ENCODE data around the gene ALDH1A1. TPM values are rescaled to one million over a fixed set of nuclear protein-coding genes. Genes with fewer than 3 reads are reported as not detected.

Gene ALDH1A1
- total RNA-seq, 4 donors from 2014 or later, result 184 to 561 (median 251) TPM

- Histone ChIP-seq H3K4me3 (no peak overlapping the region), H3K9me3 (no peaks in the 10 kb centered on the region), H3K36me3 (no peaks in the 10 kb centered on the region), H3K27ac (peak overlapping the region in 3 of 4 donors; percentile 35 to 71 (median 64)), H3K4me1 (peaks cover 0 to 37% (median 0%) of the 10 kb centered on the region in 4 donors), H3K27me3 (no peaks in the 10 kb centered on the region)
- no peak for DNase-seq
- no peak for TF ChIP-seq CTCF (IDR thresholded peaks at IDR 0.05)
- TF ChIP-seq POLR2A (IDR thresholded peaks at IDR 0.05), result no peak
Measured at GRCh38 chr9:72982146-72982799, 29.4 kb upstream of the ALDH1A1 start.

- H3K36me3 ChIP-seq, result no peaks in the 10 kb centered on the region
- TF ChIP-seq POLR2A (IDR thresholded peaks at IDR 0.05), result no peak
- no peak for TF ChIP-seq CTCF (IDR thresholded peaks at IDR 0.05)
- H3K4me1 ChIP-seq, result peaks cover 0 to 35% (median 0%) of the 10 kb centered on the region in 4 donors
- no peaks in the 10 kb centered on the region for H3K27me3 ChIP-seq
- H3K4me3 ChIP-seq, result no peak overlapping the region
- H3K27ac ChIP-seq, result no peak overlapping the region
- H3K9me3 ChIP-seq, result no peaks in the 10 kb centered on the region
- no peak for DNase-seq
Measured at GRCh38 chr9:72981433-72981832, 28.6 kb upstream of the ALDH1A1 start.

- Histone ChIP-seq H3K27me3 (no peaks in the 10 kb centered on the region), H3K27ac (no peak overlapping the region), H3K4me1 (peaks cover 0 to 31% (median 0%) of the 10 kb centered on the region in 4 donors), H3K4me3 (no peak overlapping the region), H3K36me3 (no peaks in the 10 kb centered on the region), H3K9me3 (no peaks in the 10 kb centered on the region)
- TF ChIP-seq CTCF (IDR thresholded peaks at IDR 0.05), result no peak
- TF ChIP-seq POLR2A (IDR thresholded peaks at IDR 0.05), result no peak
- no peak for DNase-seq
Measured at GRCh38 chr9:72980600-72981265, 27.9 kb upstream of the ALDH1A1 start.

- no peak overlapping the region for H3K4me3 ChIP-seq
- no peaks in the 10 kb centered on the region for H3K36me3 ChIP-seq
- H3K9me3 ChIP-seq, result no peaks in the 10 kb centered on the region
- H3K27ac ChIP-seq, result no peak overlapping the region
- DNase-seq, result no peak
- H3K4me1 ChIP-seq, result peaks cover 0 to 27% (median 0%) of the 10 kb centered on the region in 4 donors
- TF ChIP-seq POLR2A (IDR thresholded peaks at IDR 0.05) (no peak), CTCF (IDR thresholded peaks at IDR 0.05) (no peak)
- H3K27me3 ChIP-seq, result no peaks in the 10 kb centered on the region
Measured at GRCh38 chr9:72980183-72980582, 27.3 kb upstream of the ALDH1A1 start.

- H3K4me3 ChIP-seq, result no peak overlapping the region
- no peaks in the 10 kb centered on the region for H3K36me3 ChIP-seq
- no peaks in the 10 kb centered on the region for H3K9me3 ChIP-seq
- TF ChIP-seq CTCF (IDR thresholded peaks at IDR 0.05), result no peak
- no peak for TF ChIP-seq POLR2A (IDR thresholded peaks at IDR 0.05)
- H3K27me3 ChIP-seq, result no peaks in the 10 kb centered on the region
- peaks cover 0 to 21% (median 0%) of the 10 kb centered on the region in 4 donors for H3K4me1 ChIP-seq
- H3K27ac ChIP-seq, result no peak overlapping the region
- no peak for DNase-seq
Measured at GRCh38 chr9:72979405-72980100, 26.7 kb upstream of the ALDH1A1 start.

Data from Peyer's patch (tissue), 4 donors.